A673 (cell line): ENCODE data around the gene LRP11. TPM values are rescaled to one million over a fixed set of nuclear protein-coding genes. Genes with fewer than 3 reads are reported as not detected.

Experiments
- BruUV-seq: library from RNA; stranded (reverse); fragments of 400-500 nt; replicated peaks from 2 replicates; lab custom pipeline; 2021; lab: Mats Ljungman, UMichigan
- CTCF ChIA-PET: fragments of 300-600 bp; sonication (Branson Sonifier 250); formaldehyde crosslinking; loops from one replicate; lab custom pipeline; 2022; ENCODE audit warnings: antibody characterized with exemption; lab: Charles Lee
- POLR2A ChIA-PET: fragments of 300-600 bp; sonication (Branson Sonifier 250); formaldehyde crosslinking; loops from one replicate; lab custom pipeline; 2022; ENCODE audit warnings: antibody characterized with exemption; ENCODE audit not compliant: low non-redundant PET; lab: Charles Lee
- DNase-seq: peaks from one replicate; pipeline ENCODE4 v3.0.0-alpha.2; 2015; ENCODE audit warnings: low spot score
- H3K27ac ChIP-seq: fragments of 200-600 bp; sonication (generic); 2 replicates; pipeline ENCODE4 v1.5.1; 2016; ENCODE audit warnings: mixed run types, low read depth, mild to moderate bottlenecking, mixed read lengths, antibody characterized with exemption, low read length; ENCODE audit not compliant: poor library complexity, severe bottlenecking
- H3K27me3 ChIP-seq: fragments of 200-600 bp; sonication (generic); replicated peaks from 2 replicates; pipeline ENCODE4 v1.6.1; 2017; ENCODE audit warnings: mixed run types, low read depth, mild to moderate bottlenecking, mixed read lengths, antibody characterized with exemption, low read length; ENCODE audit not compliant: insufficient read depth, poor library complexity
- H3K36me3 ChIP-seq: fragments of 200-600 bp; sonication (generic); 2 replicates; pipeline ENCODE4 v1.6.1; 2016; ENCODE audit warnings: mixed run types, mild to moderate bottlenecking, mixed read lengths, antibody characterized with exemption, low read length; ENCODE audit not compliant: insufficient read depth, poor library complexity, severe bottlenecking
- H3K4me1 ChIP-seq: fragments of 200-600 bp; sonication (generic); 2 replicates; pipeline ENCODE4 v1.6.1; 2017; ENCODE audit warnings: mixed run types, mild to moderate bottlenecking, mixed read lengths, antibody characterized with exemption, low read length; ENCODE audit not compliant: insufficient read depth, poor library complexity, severe bottlenecking
- H3K4me3 ChIP-seq: fragments of 200-600 bp; sonication (generic); 2 replicates; pipeline ENCODE4 v1.5.1; 2016; ENCODE audit warnings: low read depth, mixed run types, mild to moderate bottlenecking, mixed read lengths, low read length; ENCODE audit not compliant: poor library complexity, severe bottlenecking
- H3K9me3 ChIP-seq: fragments of 200-600 bp; sonication (generic); 2 replicates; pipeline ENCODE4 v1.6.1; 2016; ENCODE audit warnings: mixed run types, low read depth, mild to moderate bottlenecking, mixed read lengths, antibody characterized with exemption, low read length; ENCODE audit not compliant: poor library complexity, severe bottlenecking
- EZH2 ChIP-seq: fragments of 200-600 bp; sonication (generic); IDR thresholded peaks from 2 replicates; pipeline ENCODE4 v1.6.1; 2017; ENCODE audit warnings: borderline replicate concordance, low read depth, mild to moderate bottlenecking, mixed read lengths, antibody characterized with exemption, low read length; ENCODE audit not compliant: poor library complexity, severe bottlenecking
- intact Hi-C: fragments of 100-400 bp; cut with micrococcal nuclease; formaldehyde crosslinking; loops from one replicate; pipeline ENCODE4 v1.10.0; 2022; ENCODE audit not compliant: unreplicated experiment
- total RNA-seq: library from RNA; stranded (reverse); gene quantifications from 2 replicates; pipeline ENCODE4 v1.2.3, GENCODE V29; 2021
- TF ChIP-seq, protein P1 (sequence below): fragments of 300-800, 200-600 bp; sonication (generic); conservative IDR thresholded peaks from 2 replicates; pipeline ENCODE4 v1.5.1; 2017; ENCODE audit warnings: low read depth, mild to moderate bottlenecking, antibody characterized with exemption, low read length, moderate library complexity, mixed read lengths

LRP11 gene
- total RNA-seq, 1 experiment from 2014 or later: 56.1 TPM

DNA sequence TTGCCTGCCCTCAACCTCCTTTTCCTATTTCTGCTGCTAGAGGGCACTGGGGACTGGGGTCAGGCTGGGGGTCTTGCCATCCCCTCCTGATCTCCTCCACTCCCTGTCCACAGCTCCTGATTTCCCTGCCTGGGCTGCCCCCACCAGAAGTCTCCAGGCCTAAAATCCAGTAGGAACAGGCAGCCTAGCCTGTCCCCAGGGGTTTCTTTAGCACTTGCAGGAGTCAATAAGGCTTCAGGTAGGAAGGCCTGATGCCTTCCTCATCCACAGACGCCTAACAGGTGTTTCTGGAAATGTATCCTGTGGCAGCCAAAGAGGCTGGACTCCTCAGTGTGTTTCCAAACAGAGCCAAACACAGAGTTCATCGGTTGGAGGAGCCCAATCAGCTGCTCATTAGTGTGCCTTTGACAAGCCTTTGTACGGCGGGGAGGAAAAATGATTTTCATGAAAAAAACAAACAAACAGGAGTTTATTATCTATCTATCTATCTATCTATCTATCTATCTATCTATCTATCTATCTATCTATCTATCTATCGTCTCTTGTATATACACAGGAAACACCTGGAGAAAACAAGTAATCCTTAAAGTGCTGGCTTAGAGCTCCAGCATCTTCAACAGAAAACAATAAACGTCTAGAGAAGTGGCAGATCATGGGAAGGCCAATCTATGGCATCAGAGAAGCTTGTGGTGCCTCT is 37.4 kb upstream of the LRP11 start:
- no peak for TF ChIP-seq EZH2
- TF ChIP-seq, protein P1, sequence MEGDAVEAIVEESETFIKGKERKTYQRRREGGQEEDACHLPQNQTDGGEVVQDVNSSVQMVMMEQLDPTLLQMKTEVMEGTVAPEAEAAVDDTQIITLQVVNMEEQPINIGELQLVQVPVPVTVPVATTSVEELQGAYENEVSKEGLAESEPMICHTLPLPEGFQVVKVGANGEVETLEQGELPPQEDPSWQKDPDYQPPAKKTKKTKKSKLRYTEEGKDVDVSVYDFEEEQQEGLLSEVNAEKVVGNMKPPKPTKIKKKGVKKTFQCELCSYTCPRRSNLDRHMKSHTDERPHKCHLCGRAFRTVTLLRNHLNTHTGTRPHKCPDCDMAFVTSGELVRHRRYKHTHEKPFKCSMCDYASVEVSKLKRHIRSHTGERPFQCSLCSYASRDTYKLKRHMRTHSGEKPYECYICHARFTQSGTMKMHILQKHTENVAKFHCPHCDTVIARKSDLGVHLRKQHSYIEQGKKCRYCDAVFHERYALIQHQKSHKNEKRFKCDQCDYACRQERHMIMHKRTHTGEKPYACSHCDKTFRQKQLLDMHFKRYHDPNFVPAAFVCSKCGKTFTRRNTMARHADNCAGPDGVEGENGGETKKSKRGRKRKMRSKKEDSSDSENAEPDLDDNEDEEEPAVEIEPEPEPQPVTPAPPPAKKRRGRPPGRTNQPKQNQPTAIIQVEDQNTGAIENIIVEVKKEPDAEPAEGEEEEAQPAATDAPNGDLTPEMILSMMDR: no peak
- Histone ChIP-seq H3K27ac (no peak overlapping the region), H3K4me1 (peaks cover 4% of the 10 kb centered on the region), H3K27me3 (no peaks in the 10 kb centered on the region), H3K36me3 (no peaks in the 10 kb centered on the region), H3K9me3 (no peaks in the 10 kb centered on the region), H3K4me3 (no peak overlapping the region)
- ChIA-PET POLR2A (no interaction called here), CTCF (no interaction called here)
- DNase-seq: no peak
- BruUV-seq: no TSS peak
- intact Hi-C loops: no loop called here

DNA sequence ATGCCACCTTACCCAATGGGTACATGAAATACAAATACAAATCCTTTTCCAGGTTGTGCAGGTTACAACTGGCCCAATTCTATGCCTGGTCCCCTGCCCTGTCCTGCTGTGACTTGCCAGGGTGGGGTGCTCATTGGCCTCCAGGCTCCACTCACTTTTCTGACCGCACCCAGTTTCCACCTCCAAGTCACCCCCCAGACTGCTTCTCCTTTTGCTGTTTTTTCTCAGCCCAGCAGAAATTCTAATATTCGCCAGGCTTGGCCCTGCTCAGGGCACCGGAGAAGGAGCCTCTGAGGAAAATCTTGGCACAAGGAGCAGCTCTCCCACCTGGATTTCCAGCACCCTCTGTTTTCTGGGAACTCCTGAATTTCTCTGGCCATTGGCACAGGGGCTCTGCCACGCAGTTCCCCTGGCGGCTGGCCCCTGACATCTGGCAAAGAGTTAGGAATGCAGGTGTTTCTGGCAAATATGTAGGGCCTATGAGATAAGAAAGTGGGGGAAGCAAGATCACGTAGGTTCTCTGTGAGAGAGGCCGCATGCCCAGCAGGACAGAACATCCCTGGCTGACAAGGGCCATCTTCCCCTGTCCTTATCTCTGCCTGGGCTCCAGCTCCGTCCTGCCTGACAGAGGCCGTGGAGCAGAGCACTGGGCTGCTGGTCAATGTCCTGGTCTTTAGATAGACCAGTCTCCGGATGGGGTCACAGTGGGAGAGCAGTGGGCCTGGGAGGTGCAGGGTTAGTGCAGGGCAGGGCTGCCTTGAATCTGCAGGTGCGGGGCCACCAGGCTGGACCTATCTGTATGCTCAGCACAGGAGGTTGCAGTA is 36.7 kb upstream of the LRP11 start:
- intact Hi-C loops: no loop called here
- no peak for TF ChIP-seq EZH2
- TF ChIP-seq, protein P1: no peak
- no TSS peak for BruUV-seq
- no peaks in the 10 kb centered on the region for H3K27me3 ChIP-seq
- ChIA-PET POLR2A (no interaction called here), CTCF (no interaction called here)
- no peak for DNase-seq
- no peak overlapping the region for H3K4me3 ChIP-seq
- no peaks in the 10 kb centered on the region for H3K9me3 ChIP-seq
- H3K4me1 ChIP-seq: peaks cover 12% of the 10 kb centered on the region
- H3K27ac ChIP-seq: no peak overlapping the region
- H3K36me3 ChIP-seq: no peaks in the 10 kb centered on the region

DNA sequence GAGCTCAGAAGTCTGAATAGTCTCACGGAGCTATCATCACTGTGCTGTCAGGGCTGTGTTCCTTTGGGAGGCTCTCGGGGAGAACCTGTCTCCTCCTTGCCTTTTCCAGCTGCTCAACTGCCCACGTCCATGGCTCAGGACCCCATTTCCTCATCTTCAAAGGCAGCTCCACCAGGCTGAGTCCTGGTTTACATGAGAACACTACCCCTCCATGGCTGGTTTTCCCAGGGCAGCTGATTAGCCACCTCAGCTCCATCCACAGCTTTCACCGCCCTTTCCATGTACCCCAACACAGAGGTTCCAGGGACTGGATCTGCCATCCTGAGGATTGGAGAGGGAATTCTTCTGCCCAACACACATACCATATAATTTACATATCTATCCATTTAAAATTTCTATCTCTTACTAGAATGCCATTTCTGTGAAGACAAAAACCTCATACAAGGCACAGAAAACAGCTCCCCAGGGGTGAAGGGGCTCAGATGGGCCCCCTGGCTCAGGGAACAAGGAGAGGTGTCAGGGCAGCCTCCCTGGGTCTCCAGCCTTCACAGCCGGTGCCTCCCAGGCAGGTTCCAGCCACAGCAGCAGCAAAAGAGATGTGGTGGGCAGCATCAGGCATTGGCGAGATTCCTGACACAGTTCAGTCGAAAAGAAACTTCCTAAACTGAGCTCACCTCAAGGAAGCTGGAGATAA is 35.9 kb upstream of the LRP11 start:
- no peak overlapping the region for H3K27ac ChIP-seq
- no peaks in the 10 kb centered on the region for H3K36me3 ChIP-seq
- intact Hi-C loops: no loop called here
- peaks cover 19% of the 10 kb centered on the region for H3K4me1 ChIP-seq
- BruUV-seq: no TSS peak
- POLR2A ChIA-PET: no interaction called here
- no peak for TF ChIP-seq EZH2
- TF ChIP-seq, protein P1: no peak
- no peak overlapping the region for H3K4me3 ChIP-seq
- DNase-seq: no peak
- H3K9me3 ChIP-seq: no peaks in the 10 kb centered on the region
- CTCF ChIA-PET: no interaction called here
- no peaks in the 10 kb centered on the region for H3K27me3 ChIP-seq
